Measurements from ENCODE around the gene GRM6.

GRM6 gene

GRCh38 chr5:178988436-178989220, 6.5 kb downstream of the GRM6 start:
- Mint-ChIP-seq H3K36me3 (ENCODE audit: low read depth) (peaks cover 4% of the 10 kb centered on the region), H3K27me3 (ENCODE audit: low read depth) (peaks cover 32% of the 10 kb centered on the region), H3K9me3 (peaks cover 39% of the 10 kb centered on the region), H3K4me1 (no peaks in the 10 kb centered on the region), H3K27ac (no peak overlapping the region), H3K4me3 (no peak overlapping the region)
- no peak for TF ChIP-seq CTCF (IDR thresholded peaks at IDR 0.05; ENCODE audit: unreplicated experiment in 3 of 3)

- Mint-ChIP-seq H3K27ac (no peak overlapping the region), H3K4me3 (no peak overlapping the region), H3K4me1 (no peaks in the 10 kb centered on the region), H3K36me3 (ENCODE audit: low read depth) (peaks cover 4% of the 10 kb centered on the region), H3K9me3 (peaks cover 50% of the 10 kb centered on the region), H3K27me3 (ENCODE audit: low read depth) (peaks cover 15% of the 10 kb centered on the region)
- no peak for TF ChIP-seq CTCF (IDR thresholded peaks at IDR 0.05; ENCODE audit: unreplicated experiment in 3 of 3)
Measured at GRCh38 chr5:178986326-178986960, 8.7 kb downstream of the GRM6 start.

GRCh38 chr5:178984145-178985072, 10.7 kb downstream of the GRM6 start:
- no peaks in the 10 kb centered on the region for H3K4me1 Mint-ChIP-seq
- H3K4me3 Mint-ChIP-seq, result no peak overlapping the region
- H3K9me3 Mint-ChIP-seq, result peaks cover 58% of the 10 kb centered on the region
- H3K27me3 Mint-ChIP-seq (ENCODE audit: low read depth), result peaks cover 5% of the 10 kb centered on the region
- H3K36me3 Mint-ChIP-seq (ENCODE audit: low read depth), result peaks cover 4% of the 10 kb centered on the region
- TF ChIP-seq CTCF (IDR thresholded peaks at IDR 0.05; ENCODE audit: unreplicated experiment in 3 of 3), result no peak
- H3K27ac Mint-ChIP-seq, result no peak overlapping the region

GRCh38 chr5:178983728-178984127, 11.4 kb downstream of the GRM6 start:
- no peak for TF ChIP-seq CTCF (IDR thresholded peaks at IDR 0.05; ENCODE audit: unreplicated experiment in 3 of 3)
- Mint-ChIP-seq H3K9me3 (peaks cover 62% of the 10 kb centered on the region), H3K4me1 (no peaks in the 10 kb centered on the region), H3K27ac (no peak overlapping the region), H3K4me3 (no peak overlapping the region), H3K36me3 (ENCODE audit: low read depth) (peaks cover 4% of the 10 kb centered on the region), H3K27me3 (ENCODE audit: low read depth) (peaks cover 5% of the 10 kb centered on the region)

GRCh38 chr5:178982941-178983340, 12.2 kb downstream of the GRM6 start:
- H3K4me3 Mint-ChIP-seq, result no peak overlapping the region
- H3K36me3 Mint-ChIP-seq (ENCODE audit: low read depth), result peaks cover under 1% of the 10 kb centered on the region
- no peak for TF ChIP-seq CTCF (IDR thresholded peaks at IDR 0.05; ENCODE audit: unreplicated experiment in 3 of 3)
- no peak overlapping the region for H3K27ac Mint-ChIP-seq
- peaks cover 63% of the 10 kb centered on the region for H3K9me3 Mint-ChIP-seq
- H3K27me3 Mint-ChIP-seq (ENCODE audit: low read depth), result peaks cover 5% of the 10 kb centered on the region
- H3K4me1 Mint-ChIP-seq, result no peaks in the 10 kb centered on the region

Measured in nephron (organoid).